BLaER1 (cell line): ENCODE results near the gene SLC15A3.

Source experiments
- H3K27ac ChIP-seq: shearing (Covaris generic); formaldehyde crosslinking; 2 replicates; pipeline ENCODE4 v1.8.1; 2022
- H3K27me3 ChIP-seq: shearing (Covaris generic); formaldehyde crosslinking; 2 replicates; pipeline ENCODE4 v1.8.1; 2022
- H3K36me3 ChIP-seq: shearing (Covaris generic); formaldehyde crosslinking; 2 replicates; pipeline ENCODE4 v1.8.1; 2022
- H3K4me1 ChIP-seq: shearing (Covaris generic); formaldehyde crosslinking; 2 replicates; pipeline ENCODE4 v1.8.1; 2022
- H3K4me2 ChIP-seq: shearing (Covaris generic); formaldehyde crosslinking; 2 replicates; pipeline ENCODE4 v1.8.1; 2022
- H3K4me3 ChIP-seq: shearing (Covaris generic); formaldehyde crosslinking; 2 replicates; pipeline ENCODE4 v1.8.1; 2022
- H3K9ac ChIP-seq: shearing (Covaris generic); formaldehyde crosslinking; 2 replicates; pipeline ENCODE4 v1.8.1; 2022
- H3K9me3 ChIP-seq: shearing (Covaris generic); formaldehyde crosslinking; 2 replicates; pipeline ENCODE4 v1.8.1; 2022
- H4K20me1 ChIP-seq: shearing (Covaris generic); formaldehyde crosslinking; 2 replicates; pipeline ENCODE4 v1.8.1; 2022
- Cebpa-rat ChIP-seq: shearing (Covaris generic); IDR thresholded peaks from 2 replicates; pipeline ENCODE4 v1.8.1; 2022

SLC15A3 gene

GRCh38 chr11:60924906-60925853 lies 26.8 kb downstream of the SLC15A3 start:
- Histone ChIP-seq H3K9me3 (no peaks in the 10 kb centered on the region), H3K9ac (peak overlapping the region; percentile 79), H3K4me2 (peak overlapping the region; percentile 94), H3K4me3 (peak overlapping the region; percentile 82), H3K27me3 (peaks cover 44% of the 10 kb centered on the region), H3K27ac (peak overlapping the region; percentile 69), H3K36me3 (peaks cover 59% of the 10 kb centered on the region), H3K4me1 (peaks cover 58% of the 10 kb centered on the region), H4K20me1 (peaks cover 75% of the 10 kb centered on the region)
- no peak for TF ChIP-seq Cebpa-rat

DNA sequence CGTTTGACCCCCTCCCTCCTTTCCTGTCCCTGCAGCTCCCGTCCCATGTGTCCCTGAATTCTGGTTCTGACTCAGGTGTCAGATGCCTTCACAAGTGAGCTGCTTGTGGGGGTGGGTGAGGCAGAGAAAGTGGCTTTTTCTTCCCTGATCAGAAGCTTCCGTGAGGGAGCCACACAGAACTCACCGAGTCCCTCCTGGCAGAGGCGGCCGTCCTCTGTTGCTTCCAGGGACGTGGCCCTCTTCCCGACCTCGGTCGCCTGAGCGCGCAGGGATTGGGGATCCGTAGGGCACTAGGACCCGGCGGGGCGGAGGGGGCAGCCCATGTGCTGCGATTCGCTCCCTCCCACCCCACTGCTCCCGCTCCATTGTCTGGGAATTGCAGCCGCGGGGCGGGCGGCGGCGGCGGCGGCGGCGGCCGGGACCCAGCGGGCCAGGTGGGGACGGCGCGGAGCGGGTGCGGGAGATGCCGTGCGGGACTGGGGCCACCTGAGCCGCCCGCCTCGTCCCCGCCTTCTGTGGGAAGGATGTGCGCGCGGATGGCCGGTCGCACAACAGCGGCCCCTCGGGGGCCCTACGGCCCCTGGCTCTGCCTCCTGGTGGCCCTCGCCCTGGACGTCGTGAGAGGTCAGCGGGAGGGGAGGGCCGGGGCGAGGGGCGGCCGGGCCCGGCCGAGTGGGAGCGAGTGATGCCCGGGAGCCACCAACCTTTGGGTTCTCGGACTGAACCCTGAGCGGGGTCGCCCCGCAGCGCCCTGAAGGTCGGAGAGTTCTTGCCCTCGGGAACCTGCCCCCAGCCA lies 27.7 kb downstream of the SLC15A3 start, which contains the start of gene TMEM132A:
TMEM132A (plus strand) TSS at position 351 of the 796 bp plus-strand sequence; CDS start at position 525, 174 bp downstream.
- Histone ChIP-seq H3K27ac (peak within 1 kb of the TSS; percentile 69), H3K36me3 (peaks cover 59% of the 10 kb centered on the region), H3K27me3 (peaks cover 44% of the 10 kb centered on the region), H3K9me3 (no peaks in the 10 kb centered on the region), H3K4me3 (peak within 1 kb of the TSS; percentile 82), H3K9ac (peak within 1 kb of the TSS; percentile 79), H3K4me2 (peak within 1 kb of the TSS; percentile 94), H4K20me1 (peaks cover 84% of the 10 kb centered on the region), H3K4me1 (peaks cover 58% of the 10 kb centered on the region)
- TF ChIP-seq Cebpa-rat: no peak

GRCh38 chr11:60923800-60924109 lies 28.2 kb downstream of the SLC15A3 start:
- Histone ChIP-seq H4K20me1 (peaks cover 90% of the 10 kb centered on the region), H3K4me3 (peak overlapping the region; percentile 82), H3K27me3 (peaks cover 44% of the 10 kb centered on the region), H3K9ac (peak overlapping the region; percentile 79; the same call in 1 of the 2 replicates), H3K27ac (0 out of 2 replicates have a peak overlapping the region, but pooled peaks have one; percentile 69), H3K4me2 (peak overlapping the region; percentile 94), H3K36me3 (peaks cover 61% of the 10 kb centered on the region), H3K4me1 (peaks cover 59% of the 10 kb centered on the region), H3K9me3 (no peaks in the 10 kb centered on the region)
- no peak for TF ChIP-seq Cebpa-rat

GRCh38 chr11:60923326-60923725 lies 28.6 kb downstream of the SLC15A3 start:
- H3K9me3 ChIP-seq: no peaks in the 10 kb centered on the region
- no peak for TF ChIP-seq Cebpa-rat
- no peak overlapping the region for H3K4me3 ChIP-seq
- peaks cover 94% of the 10 kb centered on the region for H4K20me1 ChIP-seq
- peaks cover 44% of the 10 kb centered on the region for H3K27me3 ChIP-seq
- H3K4me2 ChIP-seq: peak overlapping the region; percentile 94
- H3K4me1 ChIP-seq: peaks cover 63% of the 10 kb centered on the region
- H3K27ac ChIP-seq: no peak overlapping the region
- peaks cover 62% of the 10 kb centered on the region for H3K36me3 ChIP-seq
- peak overlapping the region; percentile 79; the same call in 1 of the 2 replicates for H3K9ac ChIP-seq

DNA sequence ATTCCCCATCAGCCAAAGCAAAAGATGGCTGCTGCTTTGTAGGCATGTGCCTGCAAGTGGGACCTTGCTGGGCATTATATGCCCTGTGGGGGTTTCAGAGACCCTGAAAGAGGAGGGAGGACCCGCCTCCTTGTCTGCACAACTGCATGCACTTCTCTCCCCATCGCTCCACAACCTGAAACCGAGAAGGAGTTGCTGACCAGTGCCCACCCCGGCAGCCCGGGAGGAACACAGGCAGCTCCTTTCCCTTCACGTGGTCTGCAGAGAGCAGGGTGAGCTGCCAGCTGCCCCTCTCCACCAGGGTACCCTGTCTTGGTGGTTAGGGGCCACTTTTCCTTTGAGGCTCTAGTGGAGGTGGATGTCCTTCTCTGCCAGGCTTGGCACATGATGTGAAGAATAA lies 29.1 kb downstream of the SLC15A3 start:
- peaks cover 44% of the 10 kb centered on the region for H3K27me3 ChIP-seq
- TF ChIP-seq Cebpa-rat: no peak
- no peaks in the 10 kb centered on the region for H3K9me3 ChIP-seq
- no peak overlapping the region for H3K27ac ChIP-seq
- H3K4me1 ChIP-seq: peaks cover 63% of the 10 kb centered on the region
- H3K4me3 ChIP-seq: no peak overlapping the region
- no peak overlapping the region for H3K9ac ChIP-seq
- H3K36me3 ChIP-seq: peaks cover 62% of the 10 kb centered on the region
- H4K20me1 ChIP-seq: peaks cover 98% of the 10 kb centered on the region
- peak overlapping the region; percentile 94 for H3K4me2 ChIP-seq

DNA sequence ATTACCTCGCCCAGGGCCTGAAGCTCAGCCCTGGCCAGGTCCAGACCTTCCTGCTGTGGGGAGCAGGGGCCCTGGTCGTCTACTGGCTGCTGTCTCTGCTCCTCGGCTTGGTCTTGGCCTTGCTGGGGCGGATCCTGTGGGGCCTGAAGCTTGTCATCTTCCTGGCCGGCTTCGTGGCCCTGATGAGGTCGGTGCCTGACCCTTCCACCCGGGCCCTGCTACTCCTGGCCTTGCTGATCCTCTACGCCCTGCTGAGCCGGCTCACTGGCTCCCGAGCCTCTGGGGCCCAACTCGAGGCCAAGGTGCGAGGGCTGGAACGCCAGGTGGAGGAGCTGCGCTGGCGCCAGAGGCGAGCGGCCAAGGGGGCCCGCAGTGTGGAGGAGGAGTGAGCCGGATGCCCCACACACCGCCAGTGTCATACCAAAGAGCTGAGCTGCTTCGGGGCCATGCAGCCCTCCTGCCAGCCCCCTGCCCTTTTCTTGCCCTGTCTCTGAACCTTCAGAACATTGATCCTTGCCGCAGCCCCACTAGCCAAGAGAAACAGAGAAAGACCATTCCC lies 30.1 kb downstream of the SLC15A3 start:
- TF ChIP-seq Cebpa-rat: no peak
- H3K4me2 ChIP-seq: peak overlapping the region; percentile 94; the same call in 1 of the 2 replicates

DNA sequence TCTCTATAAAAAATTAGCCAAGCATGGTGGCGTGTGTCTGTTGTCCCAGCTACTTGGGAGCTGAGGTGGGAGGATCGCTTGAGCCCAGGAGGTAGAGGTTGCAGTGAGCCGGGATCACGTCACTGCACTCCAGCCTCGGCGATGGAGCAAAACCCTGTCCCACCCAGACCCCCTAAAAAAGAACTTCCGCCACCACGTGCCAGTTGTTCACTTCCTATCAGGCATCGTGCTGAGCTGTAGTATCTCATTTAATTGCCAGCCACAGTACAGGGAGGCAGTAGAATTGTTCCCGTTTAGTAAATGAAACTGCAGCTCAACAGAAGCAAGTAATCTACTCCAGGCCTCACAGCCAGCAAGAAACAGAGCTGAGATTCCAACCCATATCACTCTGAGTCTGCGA lies 30.7 kb downstream of the SLC15A3 start:
- Histone ChIP-seq H3K27ac (no peak overlapping the region), H3K36me3 (peaks cover 69% of the 10 kb centered on the region), H3K4me2 (no peak overlapping the region), H3K4me3 (no peak overlapping the region), H3K4me1 (peaks cover 68% of the 10 kb centered on the region), H3K9me3 (no peaks in the 10 kb centered on the region), H3K27me3 (peaks cover 44% of the 10 kb centered on the region), H3K9ac (no peak overlapping the region), H4K20me1 (peaks cover 100% of the 10 kb centered on the region)
- no peak for TF ChIP-seq Cebpa-rat

More for the DNA sequence above, 30.1 kb downstream of the SLC15A3 start:
- 0 out of 2 replicates have a peak overlapping the region, but pooled peaks have one; percentile 20 for H3K9ac ChIP-seq
- H4K20me1 ChIP-seq: peaks cover 100% of the 10 kb centered on the region
- peaks cover 69% of the 10 kb centered on the region for H3K36me3 ChIP-seq
- H3K27ac ChIP-seq: no peak overlapping the region
- peaks cover 62% of the 10 kb centered on the region for H3K4me1 ChIP-seq
- H3K9me3 ChIP-seq: no peaks in the 10 kb centered on the region
- no peak overlapping the region for H3K4me3 ChIP-seq
- peaks cover 44% of the 10 kb centered on the region for H3K27me3 ChIP-seq

DNA sequence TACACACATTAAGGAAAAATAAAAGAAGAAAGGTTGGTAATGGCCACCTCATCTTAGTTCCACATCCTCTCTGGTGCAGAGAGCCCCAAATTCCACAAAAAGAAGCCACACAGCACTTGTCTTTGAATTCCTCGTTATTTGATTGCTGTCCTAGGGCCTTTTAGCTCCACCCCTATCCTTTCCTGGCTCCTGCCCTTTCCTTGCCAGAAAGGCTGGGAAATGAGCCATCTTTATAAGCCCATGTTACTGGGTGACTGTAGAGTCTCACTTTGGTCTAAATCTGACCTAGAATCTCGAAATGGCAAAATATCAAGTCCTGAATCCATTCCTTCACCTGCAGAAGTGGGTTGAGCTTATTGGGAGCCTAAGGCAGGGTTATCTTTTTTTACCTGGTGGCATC lies 32.0 kb downstream of the SLC15A3 start:
- H3K4me1 ChIP-seq: peaks cover 67% of the 10 kb centered on the region
- peaks cover 31% of the 10 kb centered on the region for H3K27me3 ChIP-seq
- H4K20me1 ChIP-seq: peaks cover 96% of the 10 kb centered on the region
- H3K9ac ChIP-seq: no peak overlapping the region
- no peaks in the 10 kb centered on the region for H3K9me3 ChIP-seq
- H3K4me3 ChIP-seq: no peak overlapping the region
- no peak for TF ChIP-seq Cebpa-rat
- no peak overlapping the region for H3K27ac ChIP-seq
- peaks cover 69% of the 10 kb centered on the region for H3K36me3 ChIP-seq
- no peak overlapping the region for H3K4me2 ChIP-seq

GRCh38 chr11:60919320-60919719 lies 32.7 kb downstream of the SLC15A3 start:
- Histone ChIP-seq H4K20me1 (peaks cover 89% of the 10 kb centered on the region), H3K27ac (no peak overlapping the region), H3K4me1 (peaks cover 62% of the 10 kb centered on the region), H3K4me2 (no peak overlapping the region), H3K9ac (no peak overlapping the region), H3K27me3 (peaks cover 25% of the 10 kb centered on the region), H3K9me3 (no peaks in the 10 kb centered on the region), H3K4me3 (no peak overlapping the region), H3K36me3 (peaks cover 69% of the 10 kb centered on the region)
- TF ChIP-seq Cebpa-rat: no peak
